HEK293 (cell line): Measurements from ENCODE around the gene CCDC142.

Source experiments
- CTCF ChIA-PET: fragments of 350-600 bp; formaldehyde crosslinking; extraction: SDS; loops from one replicate; lab custom pipeline; 2021; ENCODE audit warnings: antibody characterized with exemption; lab: Yijun Ruan, JAX
- POLR2A ChIA-PET: fragments of 300-600 bp; formaldehyde crosslinking; extraction: SDS; loops from one replicate; lab custom pipeline; 2020; ENCODE audit warnings: antibody characterized with exemption, inconsistent platforms; lab: Yijun Ruan, JAX
- H3K27ac ChIP-seq: fragments of 200-500 bp; sonication (Bioruptor generic); 2 replicates; pipeline ENCODE4 v1.5.1; 2014; ENCODE audit warnings: low read depth, low read length, control low read depth, inconsistent platforms; ENCODE audit errors: extremely low read depth
- H3K36me3 ChIP-seq, 2 experiments: fragments of 200-500 bp in 1 of 2; sonication (Bioruptor generic) in 1 of 2; 1 replicate in 1 of 2; 2 replicates in 1 of 2; pipeline ENCODE4 v1.5.1; 2014 to 2017; ENCODE audit warnings: inconsistent platforms in 2 of 2, low read length in 2 of 2; ENCODE audit not compliant: control insufficient read depth in 2 of 2, insufficient read depth in 1 of 2
- H3K4me1 ChIP-seq: fragments of 200-500 bp; sonication (Bioruptor generic); 2 replicates; pipeline ENCODE4 v1.5.1; 2014; ENCODE audit warnings: mild to moderate bottlenecking, low read length, inconsistent platforms; ENCODE audit not compliant: control insufficient read depth, insufficient read depth
- H3K4me3 ChIP-seq: 2 replicates; pipeline ENCODE4 v1.5.1; 2011; ENCODE audit warnings: low read depth, mild to moderate bottlenecking, control low read depth, low read length, moderate library complexity
- H3K9me3 ChIP-seq: fragments of 200-500 bp; sonication (Bioruptor generic); 2 replicates; pipeline ENCODE4 v1.5.1; 2014; ENCODE audit warnings: low read depth, low read length, inconsistent platforms; ENCODE audit not compliant: control insufficient read depth, insufficient read depth
- ZBTB1 ChIP-seq: fragments of 450-650 bp; formaldehyde crosslinking; IDR thresholded peaks from 2 replicates; pipeline ENCODE4 v1.5.1; 2016; ENCODE audit warnings: missing biosample characterization, missing genetic modification characterization
- ZBTB20 ChIP-seq: fragments of 450-650 bp; formaldehyde crosslinking; IDR thresholded peaks from 2 replicates; pipeline ENCODE4 v1.5.1; 2016; ENCODE audit warnings: missing biosample characterization, missing genetic modification characterization
- ZBTB49 ChIP-seq: fragments of 450-650 bp; formaldehyde crosslinking; IDR thresholded peaks from 2 replicates; pipeline ENCODE4 v1.5.1; 2016; ENCODE audit warnings: missing biosample characterization, missing genetic modification characterization, low read depth
- ZBTB6 ChIP-seq: fragments of 450-650 bp; formaldehyde crosslinking; IDR thresholded peaks from 2 replicates; pipeline ENCODE4 v1.5.1; 2017; ENCODE audit warnings: missing biosample characterization, missing genetic modification characterization
- ZFHX2 ChIP-seq: fragments of 450-650 bp; formaldehyde crosslinking; conservative IDR thresholded peaks from 2 replicates; pipeline ENCODE4 v1.5.1; 2016; ENCODE audit warnings: missing biosample characterization, missing genetic modification characterization
- ZNF114 ChIP-seq: fragments of 450-650 bp; formaldehyde crosslinking; IDR thresholded peaks from 2 replicates; pipeline ENCODE4 v1.5.0; 2017; ENCODE audit warnings: missing biosample characterization, missing genetic modification characterization
- ZNF132 ChIP-seq: fragments of 450-650 bp; formaldehyde crosslinking; IDR thresholded peaks from 2 replicates; pipeline ENCODE4 v1.5.1; 2017; ENCODE audit warnings: missing biosample characterization, missing genetic modification characterization, borderline replicate concordance
- ZNF157 ChIP-seq: fragments of 450-650 bp; formaldehyde crosslinking; IDR thresholded peaks from 2 replicates; pipeline ENCODE4 v1.5.1; 2016; ENCODE audit warnings: missing biosample characterization, missing genetic modification characterization
- ZNF2 ChIP-seq: fragments of 450-650 bp; formaldehyde crosslinking; IDR thresholded peaks from 2 replicates; pipeline ENCODE4 v1.5.1; 2016; ENCODE audit warnings: missing biosample characterization, missing genetic modification characterization
- ZNF248 ChIP-seq: fragments of 450-650 bp; formaldehyde crosslinking; IDR thresholded peaks from 2 replicates; pipeline ENCODE4 v1.5.1; 2017; ENCODE audit warnings: missing biosample characterization, missing genetic modification characterization
- ZNF302 ChIP-seq: fragments of 450-650 bp; formaldehyde crosslinking; IDR thresholded peaks from 2 replicates; pipeline ENCODE4 v1.5.1; 2016; ENCODE audit warnings: missing biosample characterization, missing genetic modification characterization, low read depth
- ZNF354C ChIP-seq: fragments of 450-650 bp; formaldehyde crosslinking; IDR thresholded peaks from 2 replicates; pipeline ENCODE4 v1.5.1; 2016; ENCODE audit warnings: missing biosample characterization, missing genetic modification characterization, low read depth, borderline replicate concordance
- ZNF596 ChIP-seq: fragments of 450-650 bp; IDR thresholded peaks from 2 replicates; pipeline ENCODE4 v1.5.0; 2018; ENCODE audit warnings: missing biosample characterization, mild to moderate bottlenecking, missing genetic modification characterization, moderate library complexity
- ZNF654 ChIP-seq: fragments of 450-650 bp; formaldehyde crosslinking; IDR thresholded peaks from 2 replicates; pipeline ENCODE4 v1.5.1; 2016; ENCODE audit warnings: low read depth, missing biosample characterization, missing genetic modification characterization
- ZNF843 ChIP-seq: fragments of 450-650 bp; formaldehyde crosslinking; IDR thresholded peaks from 2 replicates; pipeline ENCODE4 v1.5.1; 2016; ENCODE audit warnings: missing biosample characterization, missing genetic modification characterization
- TF ChIP-seq, protein P1 (sequence below): fragments of 450-650 bp; formaldehyde crosslinking; IDR thresholded peaks from 2 replicates; pipeline ENCODE4 v1.5.1; 2017; ENCODE audit warnings: missing biosample characterization, mild to moderate bottlenecking, missing genetic modification characterization, moderate library complexity
- TF ChIP-seq, protein P2 (sequence below): fragments of 450-650 bp; formaldehyde crosslinking; IDR thresholded peaks from 2 replicates; pipeline ENCODE4 v1.5.1; 2016; ENCODE audit warnings: missing biosample characterization, missing genetic modification characterization
- TF ChIP-seq, protein P3 (sequence below): fragments of 450-650 bp; formaldehyde crosslinking; IDR thresholded peaks from 2 replicates; pipeline ENCODE4 v1.5.1; 2016; ENCODE audit warnings: missing biosample characterization, missing genetic modification characterization

CCDC142 gene

GRCh38 chr2:74436111-74436805 lies 46.5 kb downstream of the CCDC142 start:
- POLR2A ChIA-PET: no interaction called here
- H3K9me3 ChIP-seq: no peaks in the 10 kb centered on the region
- peaks cover 0 to 57% of the 10 kb centered on the region in 2 experiments; a peak in 2 of 3 replicates for H3K36me3 ChIP-seq
- H3K4me3 ChIP-seq: no peak overlapping the region
- no peak for TF ChIP-seq ZNF354C (tag by site-specific recombination)
- TF ChIP-seq ZFHX2 (tag by site-specific recombination): no peak
- no peak for TF ChIP-seq ZNF114 (tag by site-specific recombination)
- TF ChIP-seq ZNF157: no peak
- TF ChIP-seq ZNF2: no peak
- TF ChIP-seq ZBTB6 (tag by site-specific recombination): peak; percentile 68; the same call in 1 of the 2 replicates
- TF ChIP-seq ZNF596 (tag by site-specific recombination): no peak
- CTCF ChIA-PET: no interaction called here
- no peak overlapping the region for H3K27ac ChIP-seq
- H3K4me1 ChIP-seq: no peaks in the 10 kb centered on the region; the same call in 1 of the 2 replicates

- Histone ChIP-seq H3K4me3 (no peak overlapping the region), H3K27ac (no peak overlapping the region), H3K36me3 (peaks cover 16 to 79% of the 10 kb centered on the region in 2 experiments; a peak in 2 of 3 replicates), H3K9me3 (no peaks in the 10 kb centered on the region), H3K4me1 (no peaks in the 10 kb centered on the region)
- TF ChIP-seq, protein P1, sequence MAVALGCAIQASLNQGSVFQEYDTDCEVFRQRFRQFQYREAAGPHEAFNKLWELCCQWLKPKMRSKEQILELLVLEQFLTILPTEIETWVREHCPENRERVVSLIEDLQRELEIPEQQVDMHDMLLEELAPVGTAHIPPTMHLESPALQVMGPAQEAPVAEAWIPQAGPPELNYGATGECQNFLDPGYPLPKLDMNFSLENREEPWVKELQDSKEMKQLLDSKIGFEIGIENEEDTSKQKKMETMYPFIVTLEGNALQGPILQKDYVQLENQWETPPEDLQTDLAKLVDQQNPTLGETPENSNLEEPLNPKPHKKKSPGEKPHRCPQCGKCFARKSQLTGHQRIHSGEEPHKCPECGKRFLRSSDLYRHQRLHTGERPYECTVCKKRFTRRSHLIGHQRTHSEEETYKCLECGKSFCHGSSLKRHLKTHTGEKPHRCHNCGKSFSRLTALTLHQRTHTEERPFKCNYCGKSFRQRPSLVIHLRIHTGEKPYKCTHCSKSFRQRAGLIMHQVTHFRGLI (tag by site-specific recombination): no peak
- TF ChIP-seq ZNF654 (tag by site-specific recombination) (no peak), ZBTB1 (tag by site-specific recombination) (no peak), ZNF302 (tag by site-specific recombination) (no peak), ZNF843 (no peak), ZNF132 (tag by site-specific recombination) (no peak), ZBTB49 (tag by site-specific recombination) (no peak), ZNF248 (tag by site-specific recombination) (no peak), ZBTB20 (tag by site-specific recombination) (no peak)
- TF ChIP-seq, protein P2, sequence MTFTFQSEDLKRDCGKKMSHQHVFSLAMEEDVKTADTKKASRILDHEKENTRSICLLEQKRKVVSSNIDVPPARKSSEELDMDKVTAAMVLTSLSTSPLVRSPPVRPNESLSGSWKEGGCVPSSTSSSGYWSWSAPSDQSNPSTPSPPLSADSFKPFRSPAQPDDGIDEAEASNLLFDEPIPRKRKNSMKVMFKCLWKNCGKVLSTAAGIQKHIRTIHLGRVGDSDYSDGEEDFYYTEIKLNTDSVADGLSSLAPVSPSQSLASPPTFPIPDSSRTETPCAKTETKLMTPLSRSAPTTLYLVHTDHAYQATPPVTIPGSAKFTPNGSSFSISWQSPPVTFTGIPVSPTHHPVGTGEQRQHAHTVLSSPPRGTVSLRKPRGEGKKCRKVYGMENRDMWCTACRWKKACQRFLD (tag by site-specific recombination): no peak
- TF ChIP-seq, protein P3, sequence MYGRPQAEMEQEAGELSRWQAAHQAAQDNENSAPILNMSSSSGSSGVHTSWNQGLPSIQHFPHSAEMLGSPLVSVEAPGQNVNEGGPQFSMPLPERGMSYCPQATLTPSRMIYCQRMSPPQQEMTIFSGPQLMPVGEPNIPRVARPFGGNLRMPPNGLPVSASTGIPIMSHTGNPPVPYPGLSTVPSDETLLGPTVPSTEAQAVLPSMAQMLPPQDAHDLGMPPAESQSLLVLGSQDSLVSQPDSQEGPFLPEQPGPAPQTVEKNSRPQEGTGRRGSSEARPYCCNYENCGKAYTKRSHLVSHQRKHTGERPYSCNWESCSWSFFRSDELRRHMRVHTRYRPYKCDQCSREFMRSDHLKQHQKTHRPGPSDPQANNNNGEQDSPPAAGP (tag by site-specific recombination): no peak
- CTCF ChIA-PET: no interaction called here
- POLR2A ChIA-PET: interaction anchor here (2.3 kb wide), 1 partner anchor 25 kb away, joined by 7 read pairs; the partner anchor contains the start of gene INO80B
Observed at GRCh38 chr2:74430502-74430901, 52.3 kb downstream of the CCDC142 start.
